Body of pancreas (tissue), 4 donors: ENCODE results near the gene CHCHD2.

Source experiments
- CTCF ChIP-seq, 7 experiments: fragments of 450-650 bp in 4 of 7; fragments of 200-600 bp in 3 of 7; sonication (generic) in 3 of 7; IDR thresholded peaks; one replicate each; pipeline ENCODE4 v1.5.1; 2016 to 2019; ENCODE audit warnings: antibody characterized with exemption in 7 of 7
- POLR2A ChIP-seq, 3 donors: fragments of 450-650 bp; IDR thresholded peaks; one replicate each; pipeline ENCODE4 v1.6.1; 2016; ENCODE audit warnings: antibody characterized with exemption in 3 of 3, mild to moderate bottlenecking in 2 of 3

DNA sequence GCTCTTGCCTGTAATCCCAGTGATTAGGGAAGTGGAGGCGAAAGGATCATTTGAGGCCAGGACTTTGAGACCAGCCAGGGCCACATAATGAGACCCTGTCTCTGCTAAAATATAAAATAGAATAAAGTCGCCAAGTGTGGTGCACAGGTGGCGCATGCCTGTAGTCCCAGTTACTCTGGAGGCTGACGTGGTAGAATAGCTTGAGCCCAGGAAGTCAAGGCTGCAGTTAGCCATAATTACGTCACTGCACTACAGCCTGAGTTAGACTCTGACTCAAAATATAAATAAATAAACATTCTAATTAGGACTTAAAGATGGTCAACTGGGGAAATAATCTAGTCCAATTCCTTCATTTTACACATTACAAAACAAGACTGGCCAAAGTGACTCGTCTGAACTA is 768 bp downstream of the CHCHD2 start:
- TF ChIP-seq CTCF (IDR thresholded peaks at IDR 0.05) (no peak), POLR2A (IDR thresholded peaks at IDR 0.05) (no peak)
